NCI-H774 (cell line): ENCODE results near the gene ADAM33.

ENCODE experiments used
- DNase-seq: peaks from one replicate; lab custom pipeline; 2025; lab: John Stamatoyannopoulos, UW

Gene ADAM33

DNA sequence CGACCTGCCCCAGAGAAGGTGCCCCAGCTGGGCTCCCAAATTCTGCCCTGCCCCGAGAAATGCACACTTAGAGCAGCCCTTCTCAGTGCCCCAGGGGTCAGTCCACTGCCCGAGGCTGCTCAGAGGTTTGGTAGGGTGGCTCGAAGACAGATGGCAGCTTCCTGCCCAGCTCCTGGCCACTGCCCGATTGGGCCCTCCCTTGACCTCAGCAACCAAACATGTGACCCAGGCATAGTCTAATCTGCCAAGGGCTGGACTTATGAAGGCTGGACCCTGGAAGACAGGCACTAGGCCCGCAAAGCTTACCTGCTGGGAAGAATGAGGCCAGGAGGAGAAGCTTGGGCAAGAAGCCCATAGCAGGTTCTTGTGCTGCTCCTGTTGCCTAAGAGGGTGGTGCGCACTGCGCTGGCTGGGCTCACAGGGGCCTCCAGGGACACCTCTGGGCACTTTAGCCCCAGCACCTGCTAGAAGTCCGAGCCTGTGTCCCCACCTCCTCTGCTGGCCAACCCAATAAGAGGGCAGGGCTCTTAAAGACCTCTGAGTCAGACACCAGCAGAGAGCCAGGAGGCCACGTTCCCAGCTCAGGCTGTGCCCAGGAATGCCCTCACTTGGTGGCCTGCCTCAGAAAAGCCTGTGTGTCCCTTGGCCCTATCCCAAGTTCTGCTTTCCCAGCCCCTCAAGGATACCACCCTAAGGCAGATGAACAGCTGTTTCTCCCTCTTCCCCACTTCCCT lies 25.1 kb upstream of the ADAM33 start:
- DNase-seq = no peak

DNA sequence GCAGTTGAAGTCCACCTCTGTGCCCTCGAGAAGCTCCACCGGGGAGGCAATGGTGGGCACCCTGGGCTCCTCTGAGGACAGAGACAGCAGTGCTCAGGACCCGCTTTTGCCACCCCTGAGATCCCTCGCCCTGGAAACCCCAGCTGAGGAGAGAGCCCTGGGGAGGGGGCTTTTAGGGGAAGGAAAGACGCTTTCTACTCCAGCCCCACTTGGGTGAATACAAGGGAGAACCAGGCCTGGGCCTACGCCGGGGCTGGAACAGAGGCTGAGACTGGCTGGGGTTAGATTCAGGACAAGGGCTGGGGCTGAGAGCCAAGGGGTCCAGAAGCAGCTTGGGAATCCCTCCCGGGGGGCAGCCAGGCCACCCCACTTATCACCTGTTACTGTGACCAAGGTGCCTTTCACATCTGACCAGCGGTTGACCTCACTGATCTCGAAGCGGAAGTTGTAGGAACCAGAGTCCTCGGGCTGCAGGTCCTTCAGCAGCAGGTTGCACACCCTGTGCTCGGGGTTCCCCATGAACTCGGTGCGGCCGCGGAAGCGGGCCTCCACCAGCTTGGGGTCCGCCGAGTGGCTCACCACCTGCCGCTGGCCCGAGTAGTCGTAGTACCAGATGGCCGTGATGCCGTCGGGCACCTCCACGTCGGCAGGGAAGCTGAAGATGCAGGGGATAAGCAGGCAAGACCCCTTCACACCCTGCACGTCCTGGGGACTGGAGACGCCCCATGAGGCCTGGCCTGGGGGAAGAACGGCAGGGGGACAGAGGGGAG lies 24.3 kb upstream of the ADAM33 start:
- DNase-seq = no peak

DNA sequence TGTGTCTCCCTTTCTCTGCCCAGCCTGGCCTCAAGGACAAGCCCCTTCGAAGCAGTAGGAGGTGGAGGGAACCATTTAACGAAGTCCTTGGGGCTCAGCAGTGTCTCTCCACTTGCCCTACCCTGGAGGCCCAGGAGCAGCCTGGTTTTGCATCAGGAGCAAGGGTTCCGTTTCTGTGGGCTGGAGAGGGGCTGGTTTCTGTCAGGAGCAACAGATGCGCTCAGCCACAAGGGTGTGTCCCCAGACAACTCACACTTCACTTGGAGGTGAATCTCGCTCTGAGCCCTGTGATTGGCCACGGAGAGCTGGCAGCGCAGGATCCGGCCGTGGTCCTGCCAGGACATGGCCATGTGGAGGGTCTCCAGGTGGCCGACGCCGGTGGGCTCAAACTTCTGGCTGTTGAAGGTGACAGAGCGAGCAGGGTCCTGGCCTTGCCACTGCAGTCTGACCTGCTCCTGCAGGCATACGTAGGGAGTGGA lies 23.7 kb upstream of the ADAM33 start:
- DNase-seq = no peak

DNA sequence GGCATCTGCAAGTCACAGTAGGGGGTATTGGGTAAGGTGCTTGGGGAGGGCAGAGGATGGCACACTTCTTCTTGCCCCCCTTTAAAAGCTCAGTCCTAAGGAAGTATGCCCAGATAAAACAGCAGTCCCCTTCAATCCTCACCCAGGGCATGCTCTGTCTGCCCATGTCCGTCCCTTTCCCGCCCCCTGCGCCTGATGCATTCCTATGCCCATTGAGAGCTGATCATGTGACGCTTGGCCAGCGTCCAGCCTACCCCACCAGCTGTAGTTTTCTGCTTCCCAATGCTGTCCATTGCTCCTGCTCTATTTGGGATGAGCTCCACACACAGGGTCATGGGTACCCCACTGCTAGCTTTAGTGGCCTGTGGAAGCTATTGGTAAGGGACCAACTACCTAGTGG lies 22.3 kb upstream of the ADAM33 start:
- no peak for DNase-seq

DNA sequence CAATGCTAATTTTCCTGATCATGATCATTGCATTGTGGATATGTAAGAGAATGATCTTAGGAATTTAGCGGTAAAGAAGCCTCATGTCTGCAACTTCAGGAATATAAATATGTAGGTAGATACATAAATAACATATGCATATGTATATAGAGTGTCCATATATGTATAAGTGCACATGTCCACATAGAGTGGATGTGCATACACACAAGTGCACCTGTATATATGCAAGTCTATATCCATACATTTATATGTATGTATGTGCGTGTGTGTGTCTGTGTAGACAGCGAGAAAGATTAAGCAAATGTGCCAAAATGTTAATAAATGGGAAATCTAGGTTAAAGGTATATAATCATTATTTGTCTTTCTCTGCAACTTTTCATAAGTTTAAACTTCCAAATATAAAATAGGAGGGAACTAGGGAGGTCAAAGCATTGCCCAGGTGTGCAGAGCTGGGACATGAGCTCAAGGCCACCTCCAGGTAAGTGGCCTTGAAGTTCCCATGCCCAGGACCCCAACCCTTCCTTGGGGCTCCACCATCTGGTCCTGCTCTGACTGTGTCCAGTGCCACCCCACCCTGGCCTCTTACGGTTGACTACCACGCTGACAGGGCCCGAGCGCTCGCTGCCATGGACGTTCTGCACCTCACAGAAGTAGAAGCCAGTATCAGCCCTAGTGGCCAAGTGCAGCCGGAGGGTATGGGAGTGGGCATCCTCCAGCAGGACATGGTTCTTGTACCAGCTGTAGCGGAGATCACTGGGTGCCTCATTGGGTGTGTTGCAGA lies 21.0 kb upstream of the ADAM33 start:
- DNase-seq = no peak

DNA sequence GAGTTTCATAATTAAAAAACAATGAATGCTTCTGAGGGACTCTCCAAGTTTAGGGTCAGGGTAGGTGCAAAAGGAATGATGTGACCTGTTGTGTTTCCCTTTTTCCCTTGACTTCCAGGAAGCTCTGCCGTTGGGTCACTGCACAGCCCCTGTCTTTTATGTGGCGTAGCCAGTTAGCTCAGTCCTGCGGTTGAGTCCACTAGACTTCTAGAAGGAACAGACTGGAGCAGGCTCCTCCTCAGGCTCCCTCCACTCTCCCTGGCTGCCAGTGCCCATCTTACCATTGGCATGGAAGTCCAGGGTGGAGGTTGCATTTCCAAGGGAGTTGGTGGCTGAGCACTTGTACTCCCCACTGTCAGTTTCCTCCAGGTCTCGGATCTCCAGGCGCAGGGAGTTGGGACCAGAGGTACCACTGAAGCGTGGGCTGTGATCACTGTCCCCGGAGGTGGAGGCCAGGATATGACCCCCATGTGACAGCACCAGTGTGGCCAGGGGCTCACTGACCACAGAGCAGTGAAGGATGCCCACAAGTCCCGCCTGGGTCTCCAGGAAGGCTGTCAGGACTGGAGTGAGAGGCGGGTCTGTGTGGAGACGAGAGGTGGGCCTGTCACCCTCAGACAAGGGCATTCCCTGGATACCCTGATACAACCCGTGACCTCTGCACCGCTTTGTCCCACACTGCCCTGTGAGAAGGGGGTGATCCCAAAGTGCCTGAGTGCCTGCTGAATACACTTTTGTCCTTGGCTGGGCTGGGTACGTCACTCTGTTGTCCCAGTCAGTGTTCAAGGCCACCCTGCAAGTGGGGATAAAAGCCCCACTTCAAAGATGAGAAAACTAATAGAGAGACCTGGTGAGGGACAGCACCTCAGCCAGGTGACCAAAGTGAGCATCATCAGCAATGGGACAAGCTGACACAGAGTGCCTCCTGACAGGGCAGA lies 19.5 kb upstream of the ADAM33 start:
- DNase-seq = no peak

DNA sequence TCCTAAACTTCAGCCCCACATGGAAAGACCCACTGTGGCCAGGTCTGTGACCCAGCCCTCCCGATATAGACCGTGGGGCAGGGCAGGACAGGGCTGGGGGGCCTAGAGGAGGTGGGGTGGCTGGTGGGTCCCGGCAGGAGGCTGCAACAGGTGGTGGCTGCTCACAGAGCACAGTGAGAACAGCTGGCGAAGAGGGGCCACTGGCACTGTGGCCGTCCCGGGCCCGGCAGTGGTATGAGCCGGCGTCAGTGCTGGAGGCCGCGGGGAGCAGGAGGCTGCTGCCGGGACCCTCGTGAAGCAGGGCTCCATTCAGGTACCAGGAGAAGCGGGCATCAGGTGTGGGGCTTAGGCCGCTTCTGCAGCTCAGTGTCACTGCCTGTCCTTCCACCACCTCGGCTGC lies 17.2 kb upstream of the ADAM33 start:
- DNase-seq = no peak

DNA sequence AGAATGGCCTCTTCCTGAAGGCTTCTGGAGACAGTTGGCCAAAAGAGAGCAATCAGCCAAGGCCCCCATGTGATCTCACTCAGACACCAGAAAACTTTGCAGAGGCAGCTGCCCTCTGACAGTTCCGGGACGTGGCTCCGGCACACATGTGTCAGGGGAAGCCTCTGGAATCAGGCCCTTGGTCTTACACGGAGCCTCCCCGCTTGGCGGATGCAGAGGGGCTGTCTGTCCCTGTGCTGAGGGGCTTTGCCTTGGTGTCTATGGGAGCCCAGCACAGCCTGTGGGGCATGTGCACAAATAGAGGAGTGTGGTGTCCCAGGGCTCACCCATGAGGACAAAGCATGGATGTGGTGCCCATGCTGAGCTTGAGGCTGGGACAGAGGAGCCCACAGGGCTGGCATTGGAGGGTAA lies 16.8 kb upstream of the ADAM33 start:
- no peak for DNase-seq

DNA sequence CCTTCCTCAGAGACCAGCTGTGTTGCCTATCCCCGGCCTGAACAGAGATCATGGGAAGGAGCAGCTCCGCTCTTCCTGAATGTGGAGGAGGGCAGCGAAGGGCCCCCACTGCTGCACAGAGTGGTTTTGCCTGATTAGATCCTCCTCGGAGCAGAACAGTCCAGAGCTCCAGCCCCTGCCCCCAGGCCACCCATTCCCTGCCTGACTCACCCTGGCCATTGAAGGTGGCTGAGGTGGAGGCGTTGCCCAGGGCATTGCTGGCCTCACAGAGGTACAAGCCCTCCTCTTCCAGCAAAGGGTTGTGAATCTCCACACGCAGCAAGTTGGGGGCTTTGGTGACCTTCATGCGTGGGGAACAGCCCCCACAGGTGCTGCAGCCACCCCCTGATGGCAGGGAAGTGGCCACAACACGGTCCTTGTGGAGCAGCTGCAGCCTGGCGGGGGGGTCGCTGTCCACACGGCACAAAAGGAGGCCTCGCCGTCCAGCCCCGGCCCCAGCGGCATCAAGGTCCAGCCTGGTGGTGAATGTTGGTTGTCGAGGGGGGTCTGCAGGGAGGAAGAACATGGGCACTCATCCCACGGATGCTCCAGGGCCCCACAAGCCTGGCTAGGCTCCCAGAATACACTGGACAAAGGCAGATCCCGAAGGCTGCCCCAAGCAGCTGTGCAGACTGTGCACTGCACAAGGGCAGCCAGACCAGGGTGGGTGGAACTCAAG lies 15.9 kb upstream of the ADAM33 start:
- DNase-seq = no peak

DNA sequence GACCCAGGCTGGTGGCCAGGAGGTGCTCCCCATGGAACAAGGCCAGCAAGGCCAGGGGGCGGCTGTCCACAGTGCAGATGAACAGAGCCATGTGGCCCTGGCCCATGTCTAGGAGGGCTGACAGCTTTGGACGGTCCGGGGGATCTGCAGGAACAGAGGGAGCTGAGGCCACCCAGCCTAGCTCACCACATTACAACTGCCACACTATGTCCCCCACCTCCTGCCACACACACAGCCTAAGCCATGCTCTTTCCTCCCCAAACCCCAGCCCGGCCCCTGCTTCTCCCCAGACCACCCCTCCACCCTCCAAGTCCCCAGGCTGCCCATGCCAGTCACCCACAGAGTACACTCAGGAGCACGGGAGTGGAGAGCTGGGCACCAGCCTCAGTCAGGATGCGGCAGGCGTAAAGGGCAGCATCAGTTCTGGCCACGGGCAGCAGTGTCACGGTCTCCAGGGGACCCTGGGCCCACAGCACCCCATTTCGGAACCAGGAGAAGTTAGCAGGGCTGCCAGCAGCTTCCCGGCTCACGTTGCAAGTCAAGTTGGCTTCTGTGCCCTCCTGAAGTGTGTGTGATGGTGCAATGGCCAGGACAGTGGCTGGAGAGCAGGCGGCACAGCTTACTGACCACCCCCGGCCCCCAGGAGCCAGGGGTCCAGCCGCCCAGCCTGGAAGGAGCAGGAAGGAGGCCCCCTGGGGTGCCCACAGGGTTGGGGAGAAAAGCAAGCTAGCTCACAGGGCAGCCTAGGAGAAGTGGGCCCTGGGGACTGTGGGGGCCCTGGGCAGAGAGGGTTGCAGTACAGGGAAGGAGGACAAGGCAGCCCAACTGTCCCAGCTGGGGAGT lies 15.2 kb upstream of the ADAM33 start:
- DNase-seq = no peak

DNA sequence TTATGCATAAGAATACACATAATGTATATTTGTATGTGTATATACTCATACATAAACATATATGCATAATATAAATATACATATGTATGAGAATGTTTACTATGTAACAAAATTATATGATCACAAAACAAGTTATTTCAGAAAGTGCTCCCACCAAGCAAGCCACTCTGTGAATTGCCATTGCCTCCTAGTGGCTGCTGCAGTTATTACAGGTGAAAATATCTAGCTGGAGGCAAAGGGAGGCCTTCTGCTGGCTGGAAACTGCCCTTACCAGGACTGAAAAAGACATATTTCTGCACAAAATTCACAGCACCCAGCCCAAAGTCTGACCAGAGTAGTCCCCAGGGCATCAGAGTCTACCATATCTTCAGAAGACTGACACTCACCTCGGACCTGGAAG lies 14.4 kb upstream of the ADAM33 start:
- no peak for DNase-seq

DNA sequence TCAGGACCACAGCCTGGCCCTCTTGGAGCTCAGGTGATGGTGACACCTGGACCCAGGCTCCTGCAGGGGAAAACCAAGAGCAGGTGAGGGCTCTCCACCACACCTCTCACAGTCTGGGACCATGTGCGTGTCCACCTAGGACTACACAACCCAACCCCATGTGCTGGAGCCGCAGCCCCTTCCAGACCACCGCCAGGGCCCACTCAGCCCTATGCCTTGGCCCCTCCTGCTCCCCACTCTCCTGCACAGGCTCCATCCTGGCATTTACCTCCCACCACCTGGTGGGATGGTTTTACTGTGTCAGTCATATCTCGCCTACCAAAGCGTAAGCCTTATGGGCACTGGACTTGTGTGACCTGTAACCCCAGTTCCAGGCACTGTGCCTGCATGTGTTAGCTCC lies 13.1 kb upstream of the ADAM33 start:
- no peak for DNase-seq

DNA sequence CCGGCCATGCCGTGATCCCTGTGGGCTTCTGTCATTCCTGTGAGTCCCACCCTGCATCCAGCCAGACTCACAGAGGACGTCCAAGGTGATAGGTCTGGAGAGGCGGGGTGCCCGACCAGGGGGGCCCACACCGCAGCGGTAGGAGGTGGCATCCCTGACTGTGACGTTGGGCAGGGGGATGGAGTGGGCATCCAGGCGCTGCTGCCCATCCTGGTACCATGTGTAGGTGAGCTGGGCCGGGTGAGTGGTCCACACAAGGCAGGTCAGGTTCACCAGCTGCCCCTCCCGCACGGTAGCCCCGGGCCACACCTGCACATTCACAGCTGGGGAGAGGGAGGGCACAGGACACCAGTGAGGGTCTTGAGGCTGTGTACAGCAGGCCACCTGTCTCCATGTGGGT lies 11.6 kb upstream of the ADAM33 start:
- no peak for DNase-seq

DNA sequence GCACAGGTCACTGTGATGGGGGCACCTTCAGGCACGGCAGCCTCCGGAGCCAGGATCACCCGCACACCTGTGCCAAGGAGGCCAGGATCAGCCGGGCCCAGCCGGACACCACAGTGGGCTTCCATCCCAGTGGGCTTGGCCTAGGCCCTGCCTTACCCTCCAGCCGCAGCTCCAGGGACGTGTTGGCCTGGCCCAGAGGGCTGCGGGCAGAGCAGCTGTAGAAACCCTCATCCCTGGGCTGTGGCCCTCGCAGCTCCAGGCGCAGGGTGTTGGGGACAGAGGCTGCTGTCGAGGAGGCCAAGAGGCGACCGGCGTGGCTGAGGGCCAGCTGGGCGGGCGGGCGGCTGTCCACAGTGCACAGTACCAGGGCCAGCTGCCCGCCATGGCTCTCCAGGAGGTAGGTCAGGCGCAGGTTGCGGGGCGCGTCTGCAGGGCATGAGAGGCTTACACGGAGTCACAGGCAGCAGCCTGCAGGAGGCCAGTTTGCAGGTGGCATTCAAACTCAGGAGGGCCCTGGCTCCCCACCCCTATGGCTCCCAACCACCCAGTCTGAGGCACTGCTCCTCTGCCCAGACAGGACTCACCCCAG lies 11.0 kb upstream of the ADAM33 start:
- no peak for DNase-seq

DNA sequence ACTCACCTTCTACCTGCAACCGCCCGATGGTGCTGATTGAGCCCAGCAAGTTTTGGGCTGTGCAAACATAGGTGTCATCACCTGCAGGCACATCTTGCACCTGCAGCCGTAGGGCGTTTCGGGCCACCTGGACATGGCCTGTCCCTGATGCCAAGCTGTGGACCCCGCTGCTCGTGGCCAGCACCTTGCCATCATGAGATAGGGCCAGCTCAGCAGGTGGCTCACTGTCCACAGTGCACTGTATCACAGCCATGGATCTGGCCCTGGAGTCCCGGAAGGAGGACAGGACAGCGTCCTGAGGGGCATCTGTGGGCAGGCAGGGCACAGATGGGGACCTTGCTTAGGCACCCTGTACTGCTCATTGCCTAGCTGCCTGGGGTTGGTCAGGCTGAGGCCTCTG lies 10.1 kb upstream of the ADAM33 start:
- no peak for DNase-seq

DNA sequence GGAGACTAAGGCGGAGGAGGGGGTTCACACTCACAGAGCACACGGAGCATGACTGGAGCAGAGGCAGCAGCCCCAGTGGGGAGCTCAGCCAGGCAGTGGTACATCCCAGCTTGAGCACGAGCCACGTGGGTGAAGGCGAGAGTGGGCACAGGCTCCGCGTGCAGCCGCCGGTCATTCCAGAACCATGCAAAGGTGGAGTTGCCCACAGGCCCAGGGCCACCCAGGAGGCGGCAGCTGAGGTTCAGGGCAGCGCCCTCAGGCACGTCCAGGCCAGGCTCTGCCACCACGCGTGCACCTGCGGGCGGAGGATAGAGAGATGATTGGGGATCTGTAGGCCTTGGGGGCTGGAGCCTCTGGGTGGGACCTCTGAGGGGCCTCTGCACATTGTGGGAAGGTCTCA lies 9.5 kb upstream of the ADAM33 start:
- DNase-seq = no peak

DNA sequence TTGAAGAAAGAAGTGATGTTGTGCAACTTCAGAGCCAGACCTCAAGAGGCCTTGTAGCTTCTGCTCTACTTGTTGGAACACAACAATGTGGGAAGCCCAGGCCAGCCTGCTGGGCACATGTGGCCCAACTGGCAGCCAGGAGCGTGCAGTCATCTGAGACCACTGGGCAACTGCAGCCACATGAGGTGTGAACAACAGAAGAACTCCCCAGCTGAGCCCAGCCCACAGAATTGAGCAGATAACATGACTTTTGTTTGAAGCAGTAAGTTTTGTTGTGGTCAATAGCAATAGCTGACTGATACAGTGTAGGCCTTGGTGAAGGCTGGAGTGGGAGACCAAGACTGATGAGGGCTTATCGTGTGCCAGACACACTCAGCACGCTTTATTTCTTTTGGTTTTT lies 8.6 kb upstream of the ADAM33 start:
- no peak for DNase-seq

DNA sequence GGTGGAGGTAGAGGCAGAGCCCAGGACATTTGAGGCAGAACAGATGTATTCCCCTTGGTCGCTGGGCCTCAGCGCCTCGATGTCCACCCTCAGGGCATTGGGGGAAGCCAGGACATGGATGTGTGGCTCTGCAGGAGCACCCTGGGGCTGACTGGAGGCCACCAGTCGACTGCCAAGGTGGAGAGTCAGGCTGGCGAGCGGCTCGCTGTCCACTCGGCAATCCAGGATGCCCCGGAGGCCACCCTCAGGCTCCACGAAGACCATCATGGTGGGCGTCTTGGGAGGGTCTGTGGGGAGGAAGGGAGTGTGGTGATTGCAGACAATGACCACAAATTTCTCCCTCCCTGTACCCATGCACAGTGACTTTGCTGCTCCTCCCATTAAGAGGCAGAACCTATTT lies 8.2 kb upstream of the ADAM33 start:
- no peak for DNase-seq

DNA sequence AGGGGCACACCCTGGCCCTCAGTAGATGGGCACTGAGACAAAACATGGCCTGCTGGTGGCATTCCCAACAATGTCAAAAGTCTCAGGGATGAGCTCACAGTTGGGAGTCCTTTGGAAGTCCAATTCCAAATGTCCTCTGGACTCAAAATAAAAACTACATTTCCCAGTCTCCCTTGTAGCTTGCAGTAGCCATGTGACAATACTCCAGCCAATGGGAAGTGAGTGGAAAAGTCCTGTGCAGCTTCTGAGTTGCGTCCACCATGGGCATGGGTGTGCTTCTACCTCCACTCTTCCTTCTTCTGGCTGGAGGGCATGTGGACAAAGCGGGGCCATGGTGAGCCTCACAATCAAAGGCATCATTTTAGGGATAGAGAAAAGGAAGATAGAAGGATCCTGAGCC lies 5.8 kb upstream of the ADAM33 start:
- DNase-seq = no peak

DNA sequence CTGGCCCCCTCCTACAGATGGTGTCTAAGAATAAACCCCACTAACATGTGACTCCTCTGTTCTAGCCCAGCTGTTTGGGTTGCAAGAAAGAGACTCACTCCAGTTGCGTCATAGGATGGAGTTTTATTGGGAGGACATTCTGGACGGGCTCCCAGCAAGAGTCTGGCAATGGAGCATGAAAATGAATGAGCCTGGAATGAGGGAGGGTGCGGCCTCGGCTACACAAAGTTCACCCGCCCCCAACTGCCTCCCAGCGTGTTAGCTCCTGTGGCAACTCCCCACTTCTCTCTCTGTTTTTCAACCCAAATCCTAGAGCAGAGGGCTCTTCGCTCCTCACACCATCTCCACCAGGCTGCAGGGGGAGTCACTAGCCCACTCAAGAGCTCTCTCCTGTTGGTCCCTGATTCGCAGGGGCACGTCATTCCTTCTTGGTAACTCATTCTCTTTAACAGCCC lies 5.1 kb upstream of the ADAM33 start:
- DNase-seq = no peak
